Measurements from ENCODE around the gene SEMA4D. TPM values are rescaled to one million over a fixed set of nuclear protein-coding genes. Genes with fewer than 3 reads are reported as not detected.
A peak's percentile ranks its signal among the peaks of the same experiment; 100 is the strongest.

Gene SEMA4D
- total RNA-seq, 3 donors from 2014 or later (not counting 1 experiment from before 2014, with no cell fraction given): 354 to 448 (median 420) TPM

- H3K27ac ChIP-seq (ENCODE audit: low read length): no peak overlapping the region
- peaks cover 86% of the 10 kb centered on the region for H3K4me1 ChIP-seq (ENCODE audit: control insufficient read depth, insufficient read depth, low read length)
- H3K9me3 ChIP-seq (ENCODE audit: control insufficient read depth, insufficient read depth, low read length): no peaks in the 10 kb centered on the region
- Mint-ChIP-seq H3K27me3 (ENCODE audit: low read depth in 2 of 2) (no peaks in the 10 kb centered on the region), H3K9me3 (no peaks in the 10 kb centered on the region), H3K4me3 (peak overlapping the region; percentile 93), H3K36me3 (no peaks in the 10 kb centered on the region), H3K27ac (peak overlapping the region; percentile 85 to 98), H3K4me1 (peaks cover 87 to 93% of the 10 kb centered on the region in 2 donors)
- 51% methylated on average over 5 of the region's 5 CpGs for WGBS (ENCODE audit: insufficient coverage)
- DNase-seq (no peak), ATAC-seq (no peak)
- TF ChIP-seq CTCF (IDR thresholded peaks at IDR 0.05): no peak
- intact Hi-C loops (cut with micrococcal nuclease): no loop called here
- H3K27me3 ChIP-seq (ENCODE audit: control insufficient read depth, insufficient read depth, low read length): no peaks in the 10 kb centered on the region
- no peak overlapping the region for H3K4me3 ChIP-seq (ENCODE audit: low read length)
- H3K36me3 ChIP-seq (ENCODE audit: control insufficient read depth, insufficient read depth, low read length): peaks cover 5% of the 10 kb centered on the region
Observed at GRCh38 chr9:89494199-89494598, 3.7 kb downstream of the SEMA4D start.

- Histone ChIP-seq H3K4me3 (ENCODE audit: low read length) (no peak overlapping the region), H3K9me3 (ENCODE audit: control insufficient read depth, insufficient read depth, low read length) (no peaks in the 10 kb centered on the region), H3K27ac (ENCODE audit: low read length) (peak overlapping the region; percentile 17), H3K4me1 (ENCODE audit: control insufficient read depth, insufficient read depth, low read length) (peaks cover 84% of the 10 kb centered on the region), H3K27me3 (ENCODE audit: control insufficient read depth, insufficient read depth, low read length) (no peaks in the 10 kb centered on the region), H3K36me3 (ENCODE audit: control insufficient read depth, insufficient read depth, low read length) (peaks cover 7% of the 10 kb centered on the region)
- Mint-ChIP-seq H3K36me3 (no peaks in the 10 kb centered on the region), H3K4me3 (peak overlapping the region; percentile 93), H3K9me3 (no peaks in the 10 kb centered on the region), H3K4me1 (peaks cover 87 to 93% of the 10 kb centered on the region in 2 donors), H3K27me3 (ENCODE audit: low read depth in 2 of 2) (no peaks in the 10 kb centered on the region), H3K27ac (peak overlapping the region; percentile 85 to 98)
- no peak for DNase-seq
- TF ChIP-seq CTCF (IDR thresholded peaks at IDR 0.05): no peak
- 64% methylated on average over 2 of the region's 2 CpGs for WGBS (ENCODE audit: insufficient coverage)
- intact Hi-C loops (cut with micrococcal nuclease): no loop called here
- no peak for ATAC-seq
Observed at GRCh38 chr9:89493671-89494070, 4.2 kb downstream of the SEMA4D start.

- Mint-ChIP-seq H3K27me3 (ENCODE audit: low read depth in 2 of 2) (no peaks in the 10 kb centered on the region), H3K9me3 (no peaks in the 10 kb centered on the region), H3K4me1 (peaks cover 85 to 92% of the 10 kb centered on the region in 2 donors), H3K27ac (peak overlapping the region; percentile 85 to 98), H3K4me3 (peak overlapping the region; percentile 93), H3K36me3 (no peaks in the 10 kb centered on the region)
- ATAC-seq (no peak), DNase-seq (no peak)
- TF ChIP-seq CTCF (IDR thresholded peaks at IDR 0.05): no peak
- no peaks in the 10 kb centered on the region for H3K9me3 ChIP-seq (ENCODE audit: control insufficient read depth, insufficient read depth, low read length)
- no peak overlapping the region for H3K4me3 ChIP-seq (ENCODE audit: low read length)
- 61% methylated on average over 6 of the region's 6 CpGs for WGBS (ENCODE audit: insufficient coverage)
- peaks cover 82% of the 10 kb centered on the region for H3K4me1 ChIP-seq (ENCODE audit: control insufficient read depth, insufficient read depth, low read length)
- peak overlapping the region; percentile 17 for H3K27ac ChIP-seq (ENCODE audit: low read length)
- intact Hi-C loops (cut with micrococcal nuclease): no loop called here
- H3K27me3 ChIP-seq (ENCODE audit: control insufficient read depth, insufficient read depth, low read length): no peaks in the 10 kb centered on the region
- H3K36me3 ChIP-seq (ENCODE audit: control insufficient read depth, insufficient read depth, low read length): peaks cover 7% of the 10 kb centered on the region
Observed at GRCh38 chr9:89493181-89493580, 4.7 kb downstream of the SEMA4D start.

GRCh38 chr9:89492586-89492985, 5.3 kb downstream of the SEMA4D start:
- no peaks in the 10 kb centered on the region for H3K27me3 Mint-ChIP-seq (ENCODE audit: low read depth in 2 of 2)
- no peak overlapping the region for H3K4me3 ChIP-seq (ENCODE audit: low read length)

More at GRCh38 chr9:89492586-89492985, 5.3 kb downstream of the SEMA4D start:
- 91% methylated on average over 9 of the region's 9 CpGs for WGBS (ENCODE audit: insufficient coverage)
- H3K4me1 ChIP-seq (ENCODE audit: control insufficient read depth, insufficient read depth, low read length): peaks cover 80% of the 10 kb centered on the region
- no peak overlapping the region for H3K27ac ChIP-seq (ENCODE audit: low read length)
- Mint-ChIP-seq H3K27ac (peak overlapping the region; percentile 85 to 98), H3K4me3 (peak overlapping the region; percentile 55), H3K4me1 (peaks cover 90 to 95% of the 10 kb centered on the region in 2 donors), H3K36me3 (no peaks in the 10 kb centered on the region), H3K9me3 (no peaks in the 10 kb centered on the region)
- no peaks in the 10 kb centered on the region for H3K9me3 ChIP-seq (ENCODE audit: control insufficient read depth, insufficient read depth, low read length)
- no peaks in the 10 kb centered on the region for H3K27me3 ChIP-seq (ENCODE audit: control insufficient read depth, insufficient read depth, low read length)
- intact Hi-C loops (cut with micrococcal nuclease): no loop called here
- ATAC-seq: no peak
- no peak for DNase-seq
- peaks cover 7% of the 10 kb centered on the region for H3K36me3 ChIP-seq (ENCODE audit: control insufficient read depth, insufficient read depth, low read length)
- no peak for TF ChIP-seq CTCF (IDR thresholded peaks at IDR 0.05)
